Measurements from ENCODE around the gene CCDC86. TPM values are rescaled to one million over a fixed set of nuclear protein-coding genes. Genes with fewer than 3 reads are reported as not detected.

Gene CCDC86
- total RNA-seq, 1 donor from 2014 or later: 3.3 TPM

DNA sequence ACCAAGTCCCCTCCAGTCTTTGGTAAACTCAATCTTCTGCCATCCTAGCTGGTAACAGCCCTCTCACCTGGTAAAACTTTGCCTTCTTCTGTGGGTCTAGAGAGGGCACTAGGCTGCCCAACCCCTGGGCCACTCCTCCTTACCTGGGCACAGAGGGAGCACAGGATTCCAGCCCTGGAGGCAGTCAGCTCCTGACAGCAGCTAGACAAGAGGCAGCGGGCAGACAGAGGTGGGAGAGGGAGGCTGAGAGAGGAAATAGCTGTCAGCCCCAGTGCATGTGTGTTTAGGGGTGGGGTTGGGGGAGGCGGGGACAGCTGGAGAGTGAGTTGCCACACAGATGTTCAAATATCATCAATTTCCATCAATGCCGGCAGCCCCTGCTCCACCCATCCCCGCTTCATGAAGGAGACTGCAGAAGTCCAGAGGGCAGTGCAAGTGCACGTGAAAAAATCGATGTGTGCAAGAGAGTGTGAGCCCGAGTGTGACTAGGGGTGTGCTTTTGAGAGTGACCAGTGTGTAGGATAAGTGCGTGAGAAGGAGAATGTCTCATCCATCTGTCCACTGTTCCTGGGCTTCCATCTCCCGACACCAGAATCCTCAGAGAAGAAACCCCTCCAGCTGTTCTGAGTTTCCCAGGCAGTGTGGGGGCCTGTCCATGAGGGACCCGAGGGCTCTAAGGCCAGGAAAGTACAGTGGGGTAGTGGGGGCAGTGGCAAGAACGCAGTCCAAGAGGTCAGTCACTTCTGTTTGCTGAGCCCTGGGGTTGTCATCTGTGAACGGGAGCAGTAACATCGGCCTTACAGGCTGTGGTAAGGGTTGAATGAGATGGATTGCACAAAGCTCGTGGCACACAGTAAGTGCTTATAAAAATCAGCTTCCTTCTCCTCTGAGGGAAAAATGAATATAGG lies 14.1 kb downstream of the CCDC86 start, which contains the start of gene PTGDR2:
TSS of gene PTGDR2 (minus strand) at position 225 of the 908 bp plus-strand sequence. CDS start 2,228 bp downstream, outside the sequence.
- Mint-ChIP-seq H3K36me3 (peaks cover 1% of the 10 kb centered on the region), H3K27me3 (ENCODE audit: insufficient read depth, low read depth) (peaks cover 9% of the 10 kb centered on the region), H3K9me3 (no peaks in the 10 kb centered on the region), H3K4me1 (peaks cover 7% of the 10 kb centered on the region), H3K27ac (peak within 1 kb of the TSS; percentile 44), H3K4me3 (no peak within 1 kb of the TSS)
- no peaks in the 10 kb centered on the region for H3K79me2 ChIP-seq (ENCODE audit: low read depth)
- no peak within 1 kb of the TSS for H3K27ac ChIP-seq
- H3K4me2 ChIP-seq: no peak within 1 kb of the TSS
- no peaks in the 10 kb centered on the region for H3K9me3 ChIP-seq (ENCODE audit: low read depth)
- no peak within 1 kb of the TSS for H3K4me3 ChIP-seq
- H3K27me3 ChIP-seq: peaks cover 36% of the 10 kb centered on the region
- TF ChIP-seq, protein P1, sequence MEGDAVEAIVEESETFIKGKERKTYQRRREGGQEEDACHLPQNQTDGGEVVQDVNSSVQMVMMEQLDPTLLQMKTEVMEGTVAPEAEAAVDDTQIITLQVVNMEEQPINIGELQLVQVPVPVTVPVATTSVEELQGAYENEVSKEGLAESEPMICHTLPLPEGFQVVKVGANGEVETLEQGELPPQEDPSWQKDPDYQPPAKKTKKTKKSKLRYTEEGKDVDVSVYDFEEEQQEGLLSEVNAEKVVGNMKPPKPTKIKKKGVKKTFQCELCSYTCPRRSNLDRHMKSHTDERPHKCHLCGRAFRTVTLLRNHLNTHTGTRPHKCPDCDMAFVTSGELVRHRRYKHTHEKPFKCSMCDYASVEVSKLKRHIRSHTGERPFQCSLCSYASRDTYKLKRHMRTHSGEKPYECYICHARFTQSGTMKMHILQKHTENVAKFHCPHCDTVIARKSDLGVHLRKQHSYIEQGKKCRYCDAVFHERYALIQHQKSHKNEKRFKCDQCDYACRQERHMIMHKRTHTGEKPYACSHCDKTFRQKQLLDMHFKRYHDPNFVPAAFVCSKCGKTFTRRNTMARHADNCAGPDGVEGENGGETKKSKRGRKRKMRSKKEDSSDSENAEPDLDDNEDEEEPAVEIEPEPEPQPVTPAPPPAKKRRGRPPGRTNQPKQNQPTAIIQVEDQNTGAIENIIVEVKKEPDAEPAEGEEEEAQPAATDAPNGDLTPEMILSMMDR (IDR thresholded peaks at IDR 0.05): no peak
- no peak for TF ChIP-seq EZH2 (IDR thresholded peaks at IDR 0.05)
- no peak for TF ChIP-seq EZH2phosphoT487 (IDR thresholded peaks at IDR 0.05)
- no peaks in the 10 kb centered on the region for H4K20me1 ChIP-seq (ENCODE audit: low read depth)
- H3K36me3 ChIP-seq: no peaks in the 10 kb centered on the region
- H2AFZ ChIP-seq (replicated peaks): no peak within 1 kb of the TSS
- peak within 1 kb of the TSS; percentile 45 for H3K9ac ChIP-seq
- peaks cover 4% of the 10 kb centered on the region for H3F3A ChIP-seq (ENCODE audit: low read depth)
- DNase-seq (ENCODE audit: low spot score): no peak
- no peaks in the 10 kb centered on the region for H3K4me1 ChIP-seq

DNA sequence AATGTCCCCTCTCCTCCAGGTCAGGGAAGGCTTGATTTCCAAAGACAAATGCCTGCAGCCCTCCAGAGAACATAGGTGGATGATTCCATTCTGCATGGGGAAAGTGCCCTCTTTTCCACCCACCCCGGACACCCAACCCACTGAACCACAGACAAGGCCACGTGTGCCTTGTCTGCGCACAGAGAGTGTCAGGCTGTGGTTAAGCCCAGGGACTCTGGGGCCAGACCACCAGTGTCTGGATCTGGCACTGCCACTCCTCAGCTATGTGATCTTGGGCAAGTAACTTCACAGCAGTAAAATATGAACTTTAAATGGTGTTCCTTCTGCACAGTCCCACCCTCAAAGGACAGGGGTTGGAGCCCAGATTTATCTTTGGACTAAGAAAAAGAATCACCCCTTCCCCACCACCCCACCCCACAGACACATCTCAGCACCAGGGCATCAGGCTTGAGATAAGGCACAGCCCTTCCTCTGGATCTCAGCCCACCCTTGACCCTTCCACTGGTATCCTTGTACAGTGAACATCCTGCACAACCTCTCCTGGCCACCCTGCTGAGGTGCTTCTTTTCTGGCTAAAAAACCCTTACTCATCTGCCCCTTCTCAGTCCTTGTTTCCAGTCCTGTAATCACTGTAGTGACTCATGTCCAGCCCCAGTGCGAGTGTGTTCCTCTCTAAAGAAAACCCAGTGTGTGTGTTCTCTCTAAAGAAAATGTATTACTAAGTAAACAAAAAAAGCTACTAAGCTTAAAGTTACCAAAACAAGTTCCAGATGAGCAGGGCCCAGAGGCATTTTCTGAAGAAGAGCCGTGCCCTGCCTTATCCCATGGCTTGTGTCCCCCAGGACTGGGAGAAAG lies 15.7 kb downstream of the CCDC86 start:
- no peak overlapping the region for H3K27ac ChIP-seq
- TF ChIP-seq, protein P1 (IDR thresholded peaks at IDR 0.05): no peak
- no peak for TF ChIP-seq EZH2phosphoT487 (IDR thresholded peaks at IDR 0.05)
- no peak for TF ChIP-seq EZH2 (IDR thresholded peaks at IDR 0.05)
- DNase-seq (ENCODE audit: low spot score): no peak
- no peaks in the 10 kb centered on the region for H3K79me2 ChIP-seq (ENCODE audit: low read depth)
- Mint-ChIP-seq H3K27ac (no peak overlapping the region), H3K36me3 (no peaks in the 10 kb centered on the region), H3K4me1 (peaks cover 7% of the 10 kb centered on the region), H3K9me3 (no peaks in the 10 kb centered on the region), H3K27me3 (ENCODE audit: insufficient read depth, low read depth) (peaks cover 9% of the 10 kb centered on the region), H3K4me3 (no peak overlapping the region)
- no peaks in the 10 kb centered on the region for H3F3A ChIP-seq (ENCODE audit: low read depth)
- no peaks in the 10 kb centered on the region for H3K4me1 ChIP-seq
- H3K9me3 ChIP-seq (ENCODE audit: low read depth): no peaks in the 10 kb centered on the region
- no peak overlapping the region for H3K9ac ChIP-seq
- H2AFZ ChIP-seq (replicated peaks): no peak overlapping the region
- no peaks in the 10 kb centered on the region for H3K36me3 ChIP-seq
- H3K4me3 ChIP-seq: no peak overlapping the region
- no peaks in the 10 kb centered on the region for H4K20me1 ChIP-seq (ENCODE audit: low read depth)
- peaks cover 28% of the 10 kb centered on the region for H3K27me3 ChIP-seq
- no peak overlapping the region for H3K4me2 ChIP-seq

DNA sequence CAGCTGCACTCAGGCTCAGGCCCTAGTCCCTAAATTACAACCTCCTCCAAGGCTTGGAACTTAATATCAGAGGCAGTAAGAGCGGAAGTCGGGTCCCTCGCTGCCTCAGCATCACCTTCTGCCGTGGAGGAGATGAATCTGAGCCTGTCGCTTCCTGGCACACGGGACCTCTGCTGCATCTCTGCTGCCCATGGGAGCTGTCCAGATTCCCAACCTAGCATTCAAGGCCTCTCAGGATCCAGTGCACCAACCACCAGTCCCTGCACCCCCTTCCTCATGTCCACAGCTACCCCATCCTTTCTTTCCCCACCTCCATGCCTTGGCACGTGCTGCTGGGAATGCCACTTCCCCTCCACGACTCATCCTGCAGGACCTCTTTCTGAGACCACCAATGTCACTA lies 16.3 kb downstream of the CCDC86 start:
- Histone ChIP-seq H2AFZ (replicated peaks) (no peak overlapping the region), H3K4me3 (no peak overlapping the region), H3K9me3 (ENCODE audit: low read depth) (no peaks in the 10 kb centered on the region), H3F3A (ENCODE audit: low read depth) (no peaks in the 10 kb centered on the region), H3K27me3 (peaks cover 22% of the 10 kb centered on the region), H3K27ac (no peak overlapping the region), H3K36me3 (no peaks in the 10 kb centered on the region), H3K79me2 (ENCODE audit: low read depth) (no peaks in the 10 kb centered on the region), H4K20me1 (ENCODE audit: low read depth) (no peaks in the 10 kb centered on the region), H3K4me1 (no peaks in the 10 kb centered on the region), H3K4me2 (no peak overlapping the region), H3K9ac (no peak overlapping the region)
- H3K27me3 Mint-ChIP-seq (ENCODE audit: insufficient read depth, low read depth): peaks cover 9% of the 10 kb centered on the region
- peaks cover 7% of the 10 kb centered on the region for H3K4me1 Mint-ChIP-seq
- TF ChIP-seq EZH2 (IDR thresholded peaks at IDR 0.05) (no peak), EZH2phosphoT487 (IDR thresholded peaks at IDR 0.05) (no peak)
- TF ChIP-seq, protein P1 (IDR thresholded peaks at IDR 0.05): no peak
- peak overlapping the region; percentile 77 for H3K27ac Mint-ChIP-seq
- no peak overlapping the region for H3K4me3 Mint-ChIP-seq
- H3K9me3 Mint-ChIP-seq: no peaks in the 10 kb centered on the region
- DNase-seq (ENCODE audit: low spot score): no peak
- no peaks in the 10 kb centered on the region for H3K36me3 Mint-ChIP-seq
